ENCODE results near the gene MARCKS.

The MARCKS gene

DNA sequence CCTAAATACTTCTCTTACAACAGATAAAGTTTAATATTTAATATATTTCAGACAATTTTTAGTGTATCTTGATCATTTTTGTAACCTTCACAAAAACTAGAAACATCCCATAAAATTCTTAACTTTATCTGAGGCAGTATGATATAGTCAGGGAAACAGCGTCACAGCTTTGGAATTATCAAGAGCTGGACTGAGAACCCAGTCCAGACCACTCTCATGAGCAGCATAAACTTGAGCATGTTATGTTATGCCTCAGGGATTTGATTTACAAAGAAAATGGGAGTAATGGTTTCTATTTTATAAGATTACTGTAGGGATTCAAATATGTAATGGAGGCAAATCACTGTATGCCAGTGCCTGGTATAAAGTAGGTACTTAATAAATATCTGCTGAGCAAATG is 8.3 kb upstream of the MARCKS start:
- DNase-seq (ENCODE audit: low read depth in 1 of 2, low spot score in 1 of 2): no peak

DNA sequence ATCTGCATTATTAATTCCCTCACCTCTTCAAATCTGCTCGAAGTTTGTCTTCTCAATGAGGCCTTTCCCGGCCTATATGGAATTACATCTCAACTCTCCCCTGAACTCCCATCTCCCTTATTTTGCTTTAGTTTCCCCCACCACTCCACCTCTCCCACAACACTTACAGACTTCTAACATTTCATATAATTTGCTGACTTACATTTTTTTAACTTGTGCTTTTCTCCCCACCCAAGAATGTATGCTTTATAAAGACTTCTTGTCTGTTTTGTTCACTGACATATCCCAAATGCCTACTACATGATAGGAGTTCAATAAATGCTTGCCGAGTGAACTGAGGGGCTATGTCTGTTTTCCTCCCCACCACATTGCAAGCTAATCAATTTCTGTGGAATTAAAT is 3.9 kb upstream of the MARCKS start:
- DNase-seq (ENCODE audit: low read depth in 1 of 2, low spot score in 1 of 2): no peak

DNA sequence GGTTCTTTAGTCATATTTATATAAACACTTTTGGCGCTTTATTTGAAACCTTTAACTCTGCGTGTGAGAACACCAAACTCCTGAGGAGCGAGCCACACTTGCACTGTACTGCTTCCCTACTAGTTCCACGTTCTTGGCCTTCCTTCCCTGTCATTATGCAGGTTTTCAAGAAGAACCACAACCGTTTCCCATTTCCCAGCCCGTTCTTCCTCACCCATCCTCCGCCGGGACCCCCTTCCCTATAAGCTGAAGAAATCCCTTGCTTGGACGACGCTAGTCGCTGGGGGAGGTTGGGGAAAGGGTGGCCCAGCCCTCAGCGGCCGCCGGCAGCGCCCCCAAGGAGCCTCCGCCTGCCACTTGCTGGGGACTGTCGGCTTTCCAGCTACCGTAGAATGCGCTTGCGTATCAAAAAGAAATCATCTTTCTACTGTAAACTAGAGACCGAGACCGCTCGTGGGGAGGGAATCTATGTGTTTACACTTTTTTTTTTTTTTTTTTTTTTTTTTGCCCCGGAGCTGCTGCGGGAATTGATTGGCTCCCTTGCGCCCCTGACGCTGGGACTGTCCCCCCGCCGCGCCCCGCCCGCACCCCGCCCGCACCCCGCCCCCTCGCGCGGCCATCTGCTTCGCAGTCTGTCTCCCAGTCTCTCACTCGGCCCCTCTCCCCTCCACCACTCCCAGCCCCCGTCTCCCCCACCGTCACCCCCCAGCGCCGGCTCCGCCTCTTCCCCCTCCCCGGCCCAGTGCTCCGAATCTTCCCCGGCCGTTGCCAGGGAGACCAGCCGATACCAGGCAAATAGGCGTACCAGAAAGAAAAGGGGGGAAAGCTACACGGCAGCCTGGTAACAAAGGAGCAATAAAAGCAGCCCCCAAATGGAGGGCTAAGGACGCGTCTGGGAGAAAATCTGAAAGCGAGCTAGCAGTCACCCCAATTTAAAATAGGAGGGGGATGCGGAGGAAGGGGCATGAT is 2.3 kb upstream of the MARCKS start:
- DNase-seq (ENCODE audit: low read depth in 1 of 2, low spot score in 1 of 2): no peak

DNA sequence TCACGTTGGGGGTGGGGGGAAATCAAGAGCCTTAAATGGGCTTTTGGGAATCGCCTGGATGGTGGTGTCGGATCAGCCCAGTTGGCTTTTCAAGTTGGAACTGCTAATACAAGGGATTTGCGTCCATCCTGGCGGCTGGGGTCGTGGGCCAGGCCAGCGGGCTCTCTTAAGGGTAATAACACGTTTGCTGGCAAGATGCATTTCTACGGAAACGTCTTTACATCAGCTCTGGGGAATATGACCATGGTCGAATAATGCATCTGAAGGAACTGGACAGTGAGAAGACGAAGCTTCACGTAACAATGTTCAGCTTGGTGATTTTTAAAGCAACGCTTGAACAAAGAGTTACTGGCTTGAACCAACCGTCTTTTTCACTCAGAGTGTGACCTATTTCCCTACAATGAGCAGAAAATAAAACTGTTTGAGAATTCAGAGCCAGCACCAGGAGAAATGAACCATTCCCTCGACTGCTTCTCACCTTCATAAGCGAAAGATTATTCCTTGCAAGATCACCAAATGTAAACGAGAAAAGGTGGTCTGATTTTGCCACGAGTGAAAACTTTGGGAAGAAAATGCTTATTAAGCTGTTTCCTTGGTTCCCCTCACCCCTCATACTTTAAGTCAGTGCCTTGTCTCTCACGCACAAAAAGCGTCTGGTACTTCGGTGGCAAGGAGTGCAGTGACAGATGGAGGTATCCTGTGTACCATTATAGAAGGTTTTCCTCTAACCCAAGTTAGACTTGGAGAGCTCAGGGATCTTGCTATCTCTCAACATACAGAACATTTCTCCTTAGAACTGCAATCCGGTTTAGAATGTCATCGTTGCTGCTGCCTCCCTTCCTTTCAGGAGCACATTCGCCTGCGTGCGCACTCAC is 1.4 kb upstream of the MARCKS start:
- DNase-seq (ENCODE audit: low read depth in 1 of 2, low spot score in 1 of 2): no peak

DNA sequence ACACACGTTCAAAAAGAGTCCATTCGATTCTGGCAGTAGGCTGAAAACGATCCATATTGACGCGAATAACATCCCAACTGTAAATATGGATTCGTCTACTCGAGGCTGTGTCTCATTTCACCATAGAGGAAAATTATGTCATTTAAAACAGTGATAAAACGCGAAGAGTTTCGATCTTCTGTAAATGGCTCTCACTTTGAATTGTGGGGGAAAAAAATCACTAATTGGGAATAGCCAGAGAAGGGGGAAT is 845 bp upstream of the MARCKS start:
- no peak for DNase-seq (ENCODE audit: low read depth in 1 of 2, low spot score in 1 of 2)

DNA sequence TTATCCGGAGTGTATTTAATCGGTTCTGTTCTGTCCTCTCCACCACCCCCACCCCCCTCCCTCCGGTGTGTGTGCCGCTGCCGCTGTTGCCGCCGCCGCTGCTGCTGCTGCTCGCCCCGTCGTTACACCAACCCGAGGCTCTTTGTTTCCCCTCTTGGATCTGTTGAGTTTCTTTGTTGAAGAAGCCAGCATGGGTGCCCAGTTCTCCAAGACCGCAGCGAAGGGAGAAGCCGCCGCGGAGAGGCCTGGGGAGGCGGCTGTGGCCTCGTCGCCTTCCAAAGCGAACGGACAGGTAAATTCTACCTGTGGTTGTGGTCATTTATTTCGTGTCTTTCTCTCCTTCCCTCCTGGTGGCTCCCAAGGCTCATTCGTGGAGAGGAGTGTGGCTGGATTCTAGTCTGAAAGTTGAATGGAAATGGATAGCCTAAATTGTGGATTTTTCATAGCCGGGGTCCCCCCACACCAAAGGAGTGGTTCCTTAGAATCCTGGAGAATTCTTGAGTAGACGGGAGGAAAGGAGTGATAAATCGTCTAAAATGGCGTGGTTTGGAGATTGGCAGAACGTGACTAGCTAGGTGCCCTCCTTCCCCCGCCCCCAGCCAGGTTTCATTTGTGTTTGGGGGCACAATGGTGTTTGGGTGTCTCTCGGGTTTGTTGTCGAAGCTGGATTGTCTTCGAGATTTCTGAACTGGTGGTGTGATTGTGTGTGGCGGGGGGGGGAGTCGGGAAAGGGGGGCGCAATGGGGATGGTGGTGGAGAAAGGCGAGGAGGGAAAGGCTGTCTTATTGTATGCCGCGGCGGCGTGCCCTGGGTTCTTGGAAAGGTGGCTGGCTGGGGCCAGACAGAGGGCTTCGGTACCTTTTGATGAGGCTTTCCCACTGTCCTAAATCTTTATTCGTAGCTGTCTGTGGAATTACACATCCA is 673 bp downstream of the MARCKS start:
- DNase-seq (ENCODE audit: low read depth in 1 of 2, low spot score in 1 of 2): no peak

- peak; percentile 40 to 42 for DNase-seq (ENCODE audit: low read depth in 1 of 2, low spot score in 1 of 2)
Observed at GRCh38 chr6:113858480-113859348, 1.6 kb downstream of the MARCKS start.

GRCh38 chr6:113859349-113860180 is 2.4 kb downstream of the MARCKS start:
- DNase-seq (ENCODE audit: low read depth in 1 of 2, low spot score in 1 of 2): no peak

- DNase-seq (ENCODE audit: low read depth in 1 of 2, low spot score in 1 of 2): no peak
Observed at GRCh38 chr6:113860181-113860955, 3.2 kb downstream of the MARCKS start.

DNA sequence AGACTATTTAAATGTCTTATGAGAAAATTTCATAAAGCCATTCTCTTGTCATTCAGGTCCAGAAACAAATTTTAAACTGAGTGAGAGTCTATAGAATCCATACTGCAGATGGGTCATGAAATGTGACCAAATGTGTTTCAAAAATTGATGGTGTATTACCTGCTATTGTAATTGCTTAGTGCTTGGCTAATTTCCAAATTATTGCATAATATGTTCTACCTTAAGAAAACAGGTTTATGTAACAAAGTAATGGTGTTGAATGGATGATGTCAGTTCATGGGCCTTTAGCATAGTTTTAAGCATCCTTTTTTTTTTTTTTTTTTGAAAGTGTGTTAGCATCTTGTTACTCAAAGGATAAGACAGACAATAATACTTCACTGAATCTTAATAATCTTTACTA is 5.0 kb downstream of the MARCKS start:
- no peak for DNase-seq (ENCODE audit: low read depth in 1 of 2, low spot score in 1 of 2)

DNA sequence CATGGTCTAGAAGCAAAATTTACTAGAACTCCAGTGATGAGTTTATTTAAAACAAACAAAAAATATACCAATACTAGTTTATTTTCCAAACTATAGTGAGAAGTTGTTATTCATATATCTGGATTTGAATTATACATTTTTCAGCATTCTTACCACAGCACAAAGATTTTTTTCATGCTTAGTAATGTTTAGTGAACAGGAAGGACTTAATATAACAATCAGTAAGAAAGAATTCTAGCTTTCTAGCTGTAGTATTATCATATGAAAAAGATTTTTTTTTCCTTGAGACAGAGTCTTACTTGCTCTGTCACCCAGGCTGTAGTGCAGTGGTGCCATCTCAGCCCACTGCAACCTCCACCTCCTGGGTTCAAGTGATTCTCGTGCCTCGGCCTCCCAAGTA is 13.8 kb downstream of the MARCKS start:
- DNase-seq (ENCODE audit: low read depth in 1 of 2, low spot score in 1 of 2): no peak

DNA sequence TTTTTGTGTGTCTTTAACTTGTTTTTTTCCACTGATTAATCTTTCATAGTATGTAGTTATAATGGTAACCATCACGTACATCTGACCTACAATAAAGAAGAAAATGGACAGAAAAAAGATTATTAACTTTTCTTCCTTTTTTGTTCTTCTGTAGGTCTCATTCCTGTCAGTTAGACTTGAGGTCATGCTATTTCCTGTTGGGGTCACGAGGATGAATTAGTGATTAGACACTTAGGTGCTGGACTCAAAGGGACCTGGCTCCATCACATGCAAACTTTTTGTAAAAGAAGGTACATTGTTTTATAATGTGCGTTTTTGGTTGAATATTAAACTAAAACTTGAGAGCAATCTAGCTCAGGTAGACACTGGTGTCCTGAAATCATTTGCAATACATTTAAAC is 14.8 kb downstream of the MARCKS start:
- no peak for DNase-seq (ENCODE audit: low read depth in 1 of 2, low spot score in 1 of 2)

- no peak for DNase-seq (ENCODE audit: low read depth in 1 of 2, low spot score in 1 of 2)
Observed at GRCh38 chr6:113873043-113873667, 16.0 kb downstream of the MARCKS start.

- no peak for DNase-seq (ENCODE audit: low read depth in 1 of 2, low spot score in 1 of 2)
Observed at GRCh38 chr6:113875470-113875869, 18.3 kb downstream of the MARCKS start.

DNA sequence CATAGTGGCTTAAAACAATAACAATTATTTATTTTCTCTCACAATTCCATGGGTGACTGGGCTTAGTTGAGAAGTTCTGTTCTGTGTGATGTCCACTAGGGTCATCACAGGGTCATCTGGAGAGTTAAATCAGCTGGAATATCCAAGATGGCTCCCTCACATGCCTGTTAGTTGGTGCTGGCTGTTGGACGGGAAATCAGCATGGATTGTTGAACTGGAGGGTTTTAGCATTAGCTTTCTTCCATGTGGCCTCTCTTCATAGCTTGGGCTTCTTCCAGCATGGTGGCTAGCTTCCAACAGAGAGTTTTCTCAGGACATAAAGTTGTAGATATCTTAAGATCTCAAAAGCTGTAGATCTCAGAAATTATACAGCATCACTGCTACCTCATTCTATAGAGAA is 19.6 kb downstream of the MARCKS start:
- no peak for DNase-seq (ENCODE audit: low read depth in 1 of 2, low spot score in 1 of 2)

- DNase-seq (ENCODE audit: low read depth in 1 of 2, low spot score in 1 of 2): no peak
Observed at GRCh38 chr6:113879186-113880096, 22.3 kb downstream of the MARCKS start.

- DNase-seq (ENCODE audit: low read depth in 1 of 2, low spot score in 1 of 2): no peak
Observed at GRCh38 chr6:113881478-113881980, 24.4 kb downstream of the MARCKS start.
